HepG2 (cell line): Measurements from ENCODE around the gene PTGES3. TPM values are rescaled to one million over a fixed set of nuclear protein-coding genes. Genes with fewer than 3 reads are reported as not detected.
A peak's percentile ranks its signal among the peaks of the same experiment; 100 is the strongest.

ENCODE experiments used
- ATM ChIP-seq: fragments of 450-650 bp; IDR thresholded peaks from 2 replicates; pipeline ENCODE4 v1.7.1; 2017; ENCODE audit warnings: mild to moderate bottlenecking, borderline replicate concordance
- BCL3 ChIP-seq: sonication (generic); formaldehyde crosslinking; IDR thresholded peaks from 2 replicates; pipeline ENCODE4 v1.5.1; 2020; ENCODE audit warnings: mild to moderate bottlenecking, missing genetic modification reagents, moderate library complexity
- BORCS8-MEF2B ChIP-seq: sonication (generic); formaldehyde crosslinking; IDR thresholded peaks from 2 replicates; pipeline ENCODE4 v1.8.0; 2022; ENCODE audit warnings: mild to moderate bottlenecking, missing genetic modification reagents
- CBFB ChIP-seq: sonication (generic); formaldehyde crosslinking; IDR thresholded peaks from 2 replicates; pipeline ENCODE4 v1.4.0; 2020; ENCODE audit warnings: missing genetic modification reagents
- CBX2 ChIP-seq, 2 experiments: fragments of 200-600 bp in 1 of 2; sonication (generic); formaldehyde crosslinking in 1 of 2; IDR thresholded peaks; 2 replicates each; pipeline versions ENCODE4 v1.7.0 to v1.8.1; 2018 to 2022; ENCODE audit warnings: low read depth in 2 of 2, low read length in 1 of 2, mild to moderate bottlenecking in 1 of 2, missing genetic modification reagents in 1 of 2
- CSRNP1 ChIP-seq: sonication (generic); formaldehyde crosslinking; IDR thresholded peaks from 2 replicates; pipeline ENCODE4 v1.8.1; 2023; ENCODE audit warnings: mild to moderate bottlenecking, missing genetic modification reagents
- EEA1 ChIP-seq: sonication (generic); formaldehyde crosslinking; IDR thresholded peaks from 2 replicates; pipeline ENCODE4 v1.5.1; 2020; ENCODE audit warnings: mild to moderate bottlenecking, missing genetic modification reagents, borderline replicate concordance
- EHMT2 ChIP-seq: fragments of 200-600 bp; sonication (generic); IDR thresholded peaks from 2 replicates; pipeline ENCODE4 v1.7.0; 2017; ENCODE audit warnings: antibody characterized with exemption, low read depth, low read length, borderline replicate concordance
- HOXA3 ChIP-seq: sonication (generic); formaldehyde crosslinking; IDR thresholded peaks from 2 replicates; pipeline ENCODE4 v1.5.0; 2020; ENCODE audit warnings: missing genetic modification reagents
- LCORL ChIP-seq, 2 experiments: fragments of 450-650 bp in 1 of 2; sonication (generic) in 1 of 2; formaldehyde crosslinking in 1 of 2; IDR thresholded peaks; 2 replicates each; pipeline versions ENCODE4 v1.5.0 to v1.6.1; 2017 to 2020; ENCODE audit warnings: antibody characterized with exemption in 1 of 2, missing genetic modification reagents in 1 of 2
- MATR3 ChIP-seq: sonication (generic); formaldehyde crosslinking; IDR thresholded peaks from 2 replicates; pipeline ENCODE4 v1.4.0; 2020; ENCODE audit warnings: missing genetic modification reagents
- NFKB2 ChIP-seq: sonication (generic); formaldehyde crosslinking; IDR thresholded peaks from 2 replicates; pipeline ENCODE4 v1.4.0; 2020; ENCODE audit warnings: missing genetic modification reagents, borderline replicate concordance
- PHF20 ChIP-seq: sonication (generic); formaldehyde crosslinking; IDR thresholded peaks from 2 replicates; pipeline ENCODE4 v1.5.0; 2020; ENCODE audit warnings: mild to moderate bottlenecking, missing genetic modification reagents
- RORA ChIP-seq: sonication (generic); formaldehyde crosslinking; IDR thresholded peaks from 2 replicates; pipeline ENCODE4 v1.5.0; 2020; ENCODE audit warnings: mild to moderate bottlenecking, missing genetic modification reagents, moderate library complexity
- SRSF1 ChIP-seq: fragments of 200-400 bp; formaldehyde crosslinking; optimal IDR thresholded peaks from 2 replicates; pipeline ENCODE3; 2017; ENCODE audit warnings: mild to moderate bottlenecking, low read depth, low read length, moderate library complexity
- ZBTB43 ChIP-seq: sonication (generic); formaldehyde crosslinking; conservative IDR thresholded peaks from 2 replicates; pipeline ENCODE4 v1.4.0; 2020; ENCODE audit warnings: missing genetic modification reagents
- ZNF230 ChIP-seq: sonication (generic); formaldehyde crosslinking; IDR thresholded peaks from 2 replicates; pipeline ENCODE4 v1.4.0; 2020; ENCODE audit warnings: mild to moderate bottlenecking, missing genetic modification reagents
- ZNF362 ChIP-seq: sonication (generic); formaldehyde crosslinking; IDR thresholded peaks from 2 replicates; pipeline ENCODE4 v1.4.0; 2020; ENCODE audit warnings: missing genetic modification reagents, mild to moderate bottlenecking, borderline replicate concordance
- ZNF550 ChIP-seq: sonication (generic); formaldehyde crosslinking; IDR thresholded peaks from 2 replicates; pipeline ENCODE4 v1.4.0; 2020; ENCODE audit warnings: mild to moderate bottlenecking, missing genetic modification reagents, borderline replicate concordance
- ZNF619 ChIP-seq: sonication (generic); formaldehyde crosslinking; IDR thresholded peaks from 2 replicates; pipeline ENCODE4 v1.4.0; 2020; ENCODE audit warnings: mild to moderate bottlenecking, missing genetic modification reagents
- ZNF691 ChIP-seq: sonication (generic); formaldehyde crosslinking; IDR thresholded peaks from 2 replicates; pipeline ENCODE4 v1.4.0; 2020; ENCODE audit warnings: missing genetic modification reagents, low read depth, mild to moderate bottlenecking, borderline replicate concordance
- ZNF775 ChIP-seq: sonication (generic); formaldehyde crosslinking; IDR thresholded peaks from 2 replicates; pipeline ENCODE4 v1.4.0; 2020; ENCODE audit warnings: missing genetic modification reagents, mild to moderate bottlenecking, moderate library complexity, borderline replicate concordance
- ZNF83 ChIP-seq: sonication (generic); formaldehyde crosslinking; IDR thresholded peaks from 2 replicates; pipeline ENCODE4 v1.4.0; 2020; ENCODE audit warnings: missing genetic modification reagents, mild to moderate bottlenecking, borderline replicate concordance
- polyA plus RNA-seq, 8 experiments: library from polyadenylated mRNA; depleted of rRNA in 3 of 8; stranded (reverse) in 7 of 8; unstranded in 1 of 8; fragments of >200 nt; fragmentation: Illumina TruSeq in 4 of 8; extraction: Trizol in 4 of 8; gene quantifications; 2 replicates each; pipeline versions ENCODE4 v1.2.1 to v1.2.3, GENCODE V29; 2011 to 2016; ENCODE audit warnings: low read depth in 4 of 8, missing spikeins in 1 of 8, mixed read lengths in 1 of 8; ENCODE audit not compliant: insufficient read depth in 1 of 8
- total RNA-seq, 5 experiments: library from RNA; depleted of rRNA; stranded (reverse); fragments of >200 nt; fragmentation: Illumina TruSeq; extraction: Trizol; gene quantifications; 2 replicates each; pipeline ENCODE4 v1.2.3, GENCODE V29; 2016; ENCODE audit warnings: low read depth in 1 of 5

PTGES3 gene
- total and polyA plus RNA-seq, 2 of the 13 experiments (the other 11 are each of a cell fraction or from before 2014, with no cell fraction given): 54.4 to 159 TPM

- no peak for TF ChIP-seq ZNF362 (CRISPR knock-in tag)
- peak; percentile 95 for TF ChIP-seq HOXA3 (CRISPR knock-in tag)
- TF ChIP-seq NFKB2 (CRISPR knock-in tag): peak; percentile 99
- no peak for TF ChIP-seq SRSF1
- no peak for TF ChIP-seq ATM
- TF ChIP-seq MATR3 (CRISPR knock-in tag): no peak
- no peak for TF ChIP-seq ZNF775
- TF ChIP-seq ZNF691: peak; percentile 60; the same call in 1 of the 2 replicates
- no peak for TF ChIP-seq LCORL (IDR thresholded peaks at IDR 0.05)
- TF ChIP-seq LCORL (CRISPR knock-in tag; IDR thresholded peaks at IDR 0.05): 0 out of 2 replicates have a peak, but pooled peaks have one; percentile 43
- no peak for TF ChIP-seq ZNF619 (CRISPR knock-in tag)
- TF ChIP-seq BCL3 (CRISPR knock-in tag): peak; percentile 98
- peak; percentile 95 for TF ChIP-seq CSRNP1 (CRISPR knock-in tag)
- no peak for TF ChIP-seq CBX2 (IDR thresholded peaks at IDR 0.05; ENCODE audit: low read depth, low read length)
- TF ChIP-seq CBX2 (CRISPR knock-in tag; IDR thresholded peaks at IDR 0.05; ENCODE audit: low read depth): no peak
- TF ChIP-seq ZNF230 (CRISPR knock-in tag): peak; percentile 79
- no peak for TF ChIP-seq EHMT2
- TF ChIP-seq EEA1 (CRISPR knock-in tag): no peak
- no peak for TF ChIP-seq ZNF83 (CRISPR knock-in tag)
- no peak for TF ChIP-seq CBFB
- TF ChIP-seq ZNF550 (CRISPR knock-in tag): no peak
- no peak for TF ChIP-seq RORA (CRISPR knock-in tag)
- peak; percentile 92 for TF ChIP-seq ZBTB43 (CRISPR knock-in tag)
- peak; percentile 76 for TF ChIP-seq PHF20
- TF ChIP-seq BORCS8-MEF2B (CRISPR knock-in tag): peak; percentile 97
These were observed at the start of gene PTGES3 (continued) for GRCh38 chr12:56688129-56688845.
